Fibroblast of the conjunctiva (primary cell): ENCODE data around the gene SLA2.

Experiments used
- DNase-seq: peaks from one replicate; pipeline ENCODE4 v3.0.0-alpha.2; 2010; ENCODE audit warnings: low read depth

The SLA2 gene

GRCh38 chr20:36607586-36608387 lies 38.2 kb downstream of the SLA2 start:
- no peak for DNase-seq

- no peak for DNase-seq
Observed at GRCh38 chr20:36606158-36607066, 39.6 kb downstream of the SLA2 start.

DNA sequence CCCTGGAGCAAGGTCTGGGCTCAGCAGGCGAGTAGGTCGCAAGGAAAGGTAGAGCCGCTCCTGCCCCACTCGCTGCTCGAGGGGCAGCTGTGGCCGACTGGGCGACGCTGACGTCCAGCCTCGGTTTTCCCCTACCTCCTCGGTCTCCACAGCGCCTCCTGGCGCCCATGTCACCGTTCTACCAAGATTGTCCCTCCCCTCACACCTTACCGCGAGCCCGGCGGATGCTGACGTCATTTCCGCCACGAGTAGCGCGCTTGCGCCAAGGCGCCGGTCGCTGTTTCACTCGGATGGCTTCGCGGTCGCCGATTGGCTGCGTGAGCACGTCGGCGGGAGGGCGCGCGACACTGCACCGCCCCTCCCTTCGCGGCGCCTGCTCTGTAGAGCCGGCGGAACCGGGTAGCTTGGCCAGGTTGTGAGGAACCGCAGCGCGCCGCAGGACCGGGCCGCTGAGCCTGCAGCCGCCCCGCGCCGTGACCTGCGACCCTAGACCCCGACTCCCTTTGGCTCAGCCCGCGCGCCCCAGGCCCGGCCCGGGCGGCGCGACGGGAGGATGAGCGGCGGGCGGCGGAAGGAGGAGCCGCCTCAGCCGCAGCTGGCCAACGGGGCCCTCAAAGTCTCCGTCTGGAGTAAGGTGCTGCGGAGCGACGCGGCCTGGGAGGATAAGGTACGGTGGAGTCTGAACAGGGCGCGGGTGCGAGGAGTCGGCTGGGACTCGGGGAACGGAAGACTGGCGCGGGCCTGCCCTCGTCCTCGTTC lies 40.4 kb downstream of the SLA2 start, which contains the start of gene RAB5IF:
RAB5IF (plus strand) TSS at position 381 of the 759 bp plus-strand sequence; CDS start at position 554, 173 bp downstream.
- DNase-seq: peak; percentile 98

GRCh38 chr20:36604952-36605398 lies 41.0 kb downstream of the SLA2 start:
- DNase-seq: no peak

DNA sequence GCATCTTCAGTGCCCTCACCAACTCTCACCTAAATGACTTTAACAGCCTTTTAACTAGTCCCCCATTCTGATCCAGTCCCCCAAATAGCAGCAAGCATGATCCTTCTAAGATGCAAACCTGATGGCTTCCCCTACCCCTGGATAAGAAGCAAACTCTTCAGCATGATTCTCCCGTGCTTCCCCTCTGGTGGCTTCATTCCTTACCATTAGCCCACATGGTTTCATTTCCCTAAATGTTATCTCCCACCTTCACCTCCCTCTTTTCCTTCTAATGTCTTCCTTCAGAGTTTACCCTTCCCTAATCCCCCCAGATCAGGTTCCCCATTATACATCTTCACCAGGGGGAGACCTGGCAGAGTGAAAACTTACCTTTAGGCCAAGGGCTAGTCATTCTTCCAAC lies 44.5 kb downstream of the SLA2 start:
- DNase-seq: no peak

- no peak for DNase-seq
Observed at GRCh38 chr20:36599912-36600345, 46.1 kb downstream of the SLA2 start.

DNA sequence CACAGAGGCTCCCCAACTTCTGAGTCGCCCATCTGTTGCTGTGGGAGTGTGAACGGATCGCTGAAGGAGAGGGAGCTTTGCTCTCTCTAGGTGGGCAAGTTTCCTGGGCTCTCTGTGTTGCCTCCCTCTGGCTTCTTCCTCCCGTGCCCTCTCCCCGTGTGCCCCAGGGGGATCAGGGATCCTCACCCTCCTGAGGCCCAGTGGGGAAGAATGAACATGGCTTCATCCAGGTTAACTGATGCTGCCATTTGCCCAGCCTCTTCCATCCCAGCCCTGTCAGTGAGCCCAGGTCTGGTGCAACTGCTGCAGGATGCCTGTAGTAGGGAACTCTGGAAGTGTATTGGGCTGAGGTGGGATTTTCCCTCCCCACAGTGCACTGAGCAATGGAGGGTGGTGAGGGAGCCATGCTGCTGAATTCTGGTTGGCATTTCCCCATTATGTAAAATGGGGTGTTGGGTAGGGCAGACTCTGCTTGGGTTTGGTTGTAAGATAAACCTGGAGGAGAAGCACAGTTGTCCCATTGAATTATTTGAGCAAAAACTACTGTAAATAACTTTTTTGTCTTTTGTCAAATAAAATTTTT lies 52.6 kb downstream of the SLA2 start:
- no peak for DNase-seq

GRCh38 chr20:36591854-36592641 lies 53.9 kb downstream of the SLA2 start:
- DNase-seq: no peak

DNA sequence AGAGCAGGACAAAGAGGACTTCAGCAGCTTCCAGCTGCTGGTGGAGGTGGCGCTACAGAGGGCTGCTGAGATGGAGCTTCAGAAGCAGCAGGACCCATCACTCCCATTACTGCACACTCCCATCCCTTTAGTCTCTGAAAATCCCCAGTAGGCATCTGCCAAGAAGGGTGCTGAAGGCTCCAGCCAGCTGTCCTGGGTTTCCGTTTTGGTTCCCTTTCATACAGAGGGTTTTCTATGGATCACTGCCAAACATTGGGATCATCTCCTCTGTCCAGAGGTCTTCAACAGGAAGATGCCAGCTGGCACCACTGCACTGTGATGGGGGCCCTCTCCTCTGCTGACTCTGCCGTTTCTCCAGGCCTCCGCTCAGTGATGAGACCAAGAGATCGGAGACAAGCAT lies 54.7 kb downstream of the SLA2 start:
- no peak for DNase-seq

DNA sequence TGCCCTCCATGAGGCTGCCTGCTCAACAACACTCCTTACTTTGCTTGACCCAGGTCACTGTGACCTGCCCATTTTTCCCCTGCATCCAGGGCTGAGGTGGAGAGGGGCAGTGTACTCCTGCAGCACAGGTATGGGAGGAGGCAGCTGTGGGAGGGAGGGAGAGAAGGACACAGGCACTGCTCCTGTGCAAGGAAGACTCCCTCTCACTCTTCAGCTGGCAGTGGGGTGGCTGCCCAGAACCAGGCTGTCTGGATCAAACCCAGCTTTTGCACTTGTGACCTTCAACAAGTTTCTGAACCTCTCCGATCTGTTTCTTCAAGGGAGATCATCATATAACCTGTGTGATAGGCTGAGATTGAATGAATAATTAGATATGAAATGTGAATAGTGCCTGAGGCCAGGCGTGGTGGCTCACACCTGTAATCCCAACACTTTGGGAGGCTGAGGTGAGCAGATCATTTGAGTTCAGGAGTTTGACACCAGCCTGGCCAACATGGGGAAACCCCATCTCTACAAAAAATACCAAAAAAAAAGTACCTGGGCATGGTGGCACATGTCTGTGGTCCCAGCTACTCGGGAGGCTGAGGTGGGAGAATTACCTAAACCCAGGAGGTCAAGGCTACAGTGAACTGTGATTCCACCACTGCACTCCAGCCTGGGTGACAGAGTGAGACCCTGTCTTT lies 58.5 kb downstream of the SLA2 start:
- DNase-seq: no peak

GRCh38 chr20:36585410-36586125 lies 60.4 kb downstream of the SLA2 start:
- DNase-seq: no peak

- no peak for DNase-seq
Observed at GRCh38 chr20:36584018-36584481, 61.9 kb downstream of the SLA2 start.

- DNase-seq: no peak
Observed at GRCh38 chr20:36582821-36583220, 63.2 kb downstream of the SLA2 start.

DNA sequence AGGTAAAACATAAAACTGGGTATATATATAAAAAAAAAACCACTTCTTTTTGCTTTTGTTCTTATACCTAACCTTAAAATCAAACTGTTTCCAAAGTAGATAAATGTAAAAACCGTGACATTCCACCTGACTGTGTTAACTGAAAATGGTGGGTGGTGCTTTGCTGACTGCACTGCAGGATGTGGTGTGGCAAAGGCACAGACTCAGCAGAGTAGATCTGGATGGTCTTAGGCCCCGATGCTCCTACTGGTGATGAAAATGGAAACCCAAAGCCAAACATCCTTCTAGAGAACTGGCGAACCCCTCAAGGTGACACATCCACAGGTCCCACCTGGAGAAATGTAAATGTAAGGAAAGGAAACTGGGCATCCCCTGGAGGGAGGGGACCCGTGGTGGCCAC lies 63.7 kb downstream of the SLA2 start:
- no peak for DNase-seq

GRCh38 chr20:36579996-36580545 lies 65.9 kb downstream of the SLA2 start:
- DNase-seq: no peak

DNA sequence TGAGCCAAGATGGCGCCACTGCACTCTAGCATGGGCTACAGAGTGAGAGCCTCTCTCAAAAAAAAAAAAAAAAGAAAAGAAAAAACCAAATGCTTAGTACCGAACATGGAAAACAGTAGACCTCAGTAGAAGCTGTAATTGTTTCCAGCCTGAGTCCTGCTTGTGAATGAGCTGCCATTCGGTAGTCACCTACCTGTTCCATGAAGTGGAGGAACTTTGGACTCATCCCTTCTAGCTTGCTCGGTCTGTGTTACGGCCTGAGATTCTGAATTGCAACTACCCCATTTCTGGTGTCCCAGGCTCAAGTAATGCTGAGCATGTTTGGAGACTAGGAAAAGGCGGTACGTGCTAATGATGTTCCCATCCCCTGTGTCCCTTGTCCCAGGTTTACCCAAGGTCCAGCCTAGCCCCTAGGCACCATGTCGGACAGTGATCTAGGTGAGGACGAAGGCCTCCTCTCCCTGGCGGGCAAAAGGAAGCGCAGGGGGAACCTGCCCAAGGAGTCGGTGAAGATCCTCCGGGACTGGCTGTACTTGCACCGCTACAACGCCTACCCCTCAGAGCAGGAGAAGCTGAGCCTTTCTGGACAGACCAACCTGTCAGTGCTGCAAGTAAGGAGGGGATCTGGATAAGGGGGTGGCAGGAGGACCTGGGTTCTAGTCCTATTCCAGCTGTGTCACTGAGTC lies 67.5 kb downstream of the SLA2 start:
- no peak for DNase-seq

GRCh38 chr20:36576081-36576445 lies 69.9 kb downstream of the SLA2 start:
- no peak for DNase-seq

GRCh38 chr20:36574366-36575135 lies 71.4 kb downstream of the SLA2 start:
- no peak for DNase-seq
